ENCODE measurements around the gene ZNF624.

- TF ChIP-seq CTCF (IDR thresholded peaks at IDR 0.05) (no peak), POLR2A (IDR thresholded peaks at IDR 0.05) (no peak)
Observed at GRCh38 chr17:16583781-16584180, 69.9 kb downstream of the ZNF624 start.
